H9 (cell line): ENCODE measurements around the gene NUP85. TPM values are rescaled to one million over a fixed set of nuclear protein-coding genes. Genes with fewer than 3 reads are reported as not detected.

Experiments
- DNase-seq: peaks from one replicate; pipeline ENCODE4 v3.0.0-alpha.2; 2017
- H2AFZ ChIP-seq: one replicate; pipeline ENCODE4 v1.6.1; 2013; ENCODE audit warnings: mild to moderate bottlenecking, low read length, control low read depth, moderate library complexity
- H2AK5ac ChIP-seq: 2 replicates; pipeline ENCODE4 v1.6.1; 2013; ENCODE audit warnings: low read length, control low read depth, mixed read lengths; ENCODE audit not compliant: insufficient read length
- H2BK120ac ChIP-seq: one replicate; pipeline ENCODE4 v1.6.1; 2013; ENCODE audit warnings: low read depth, mild to moderate bottlenecking, low read length, control low read depth, inconsistent platforms; ENCODE audit not compliant: poor library complexity, severe bottlenecking
- H2BK12ac ChIP-seq: 2 replicates; pipeline ENCODE4 v1.6.1; 2013; ENCODE audit warnings: low read length, control low read depth, mixed read lengths, low read depth; ENCODE audit not compliant: insufficient read length
- H2BK15ac ChIP-seq: 2 replicates; pipeline ENCODE4 v1.6.1; 2013; ENCODE audit warnings: low read depth, low read length, control low read depth
- H2BK20ac ChIP-seq: one replicate; pipeline ENCODE4 v1.6.1; 2013; ENCODE audit warnings: low read depth, mild to moderate bottlenecking, low read length, control low read depth, inconsistent platforms; ENCODE audit not compliant: poor library complexity, severe bottlenecking
- H2BK5ac ChIP-seq: 2 replicates; pipeline ENCODE4 v1.6.1; 2013; ENCODE audit warnings: low read length, control low read depth, mixed read lengths; ENCODE audit not compliant: insufficient read length
- H3K14ac ChIP-seq: 2 replicates; pipeline ENCODE4 v1.6.1; 2013; ENCODE audit warnings: low read length, control low read depth; ENCODE audit not compliant: insufficient read depth
- H3K18ac ChIP-seq: 2 replicates; pipeline ENCODE4 v1.6.1; 2013; ENCODE audit warnings: low read depth, mild to moderate bottlenecking, mixed read lengths, low read length, control low read depth; ENCODE audit not compliant: insufficient read length
- H3K23ac ChIP-seq: 2 replicates; pipeline ENCODE4 v1.6.1; 2013; ENCODE audit warnings: low read length, control low read depth, mixed read lengths, low read depth; ENCODE audit not compliant: insufficient read length
- H3K23me2 ChIP-seq: 2 replicates; pipeline ENCODE4 v1.6.1; 2013; ENCODE audit warnings: low read depth, mild to moderate bottlenecking, mixed read lengths, low read length, control low read depth; ENCODE audit not compliant: insufficient read length, poor library complexity, severe bottlenecking
- H3K27ac ChIP-seq: 2 replicates; pipeline ENCODE4 v1.5.1; 2013; ENCODE audit warnings: low read length, control low read depth, mixed read lengths, low read depth; ENCODE audit not compliant: insufficient read length
- H3K27me3 ChIP-seq: 2 replicates; pipeline ENCODE4 v1.6.1; 2013; ENCODE audit warnings: low read length, control low read depth, inconsistent platforms; ENCODE audit not compliant: insufficient read depth
- H3K4ac ChIP-seq: 2 replicates; pipeline ENCODE4 v1.6.1; 2013; ENCODE audit warnings: low read depth, mild to moderate bottlenecking, control low read depth, inconsistent platforms, low read length, moderate library complexity
- H3K4me1 ChIP-seq: 2 replicates; pipeline ENCODE4 v1.6.1; 2013; ENCODE audit warnings: low read length, control low read depth, inconsistent platforms; ENCODE audit not compliant: insufficient read depth
- H3K4me2 ChIP-seq: 2 replicates; pipeline ENCODE4 v1.6.1; 2013; ENCODE audit warnings: low read length, control low read depth, mixed read lengths; ENCODE audit not compliant: insufficient read length, insufficient read depth
- H3K56ac ChIP-seq: 2 replicates; pipeline ENCODE4 v1.6.1; 2013; ENCODE audit warnings: low read depth, mild to moderate bottlenecking, mixed read lengths, low read length, control low read depth; ENCODE audit not compliant: insufficient read length
- H3K79me1 ChIP-seq: 2 replicates; pipeline ENCODE4 v1.6.1; 2013; ENCODE audit warnings: low read depth, mild to moderate bottlenecking, moderate library complexity, low read length, control low read depth, inconsistent platforms; ENCODE audit not compliant: insufficient read depth, poor library complexity, severe bottlenecking
- H3K79me2 ChIP-seq: 2 replicates; pipeline ENCODE4 v1.6.1; 2013; ENCODE audit warnings: low read length, control low read depth, inconsistent platforms; ENCODE audit not compliant: insufficient read depth
- H3K9ac ChIP-seq: 2 replicates; pipeline ENCODE4 v1.6.1; 2013; ENCODE audit warnings: low read length, control low read depth, mixed read lengths; ENCODE audit not compliant: insufficient read length; ENCODE audit errors: extremely low read depth
- H3K9me3 ChIP-seq: one replicate; pipeline ENCODE4 v1.6.1; 2013; ENCODE audit warnings: low read depth, low read length, inconsistent platforms; ENCODE audit not compliant: control insufficient read depth
- H3T11ph ChIP-seq: one replicate; pipeline ENCODE4 v1.6.1; 2013; ENCODE audit warnings: mild to moderate bottlenecking, low read length, control low read depth, inconsistent platforms
- H4K20me1 ChIP-seq: one replicate; pipeline ENCODE4 v1.6.1; 2013; ENCODE audit not compliant: control insufficient read depth, insufficient read length, insufficient read depth
- H4K5ac ChIP-seq: 2 replicates; pipeline ENCODE4 v1.6.1; 2013; ENCODE audit warnings: low read depth, mild to moderate bottlenecking, mixed read lengths, low read length, control low read depth; ENCODE audit not compliant: insufficient read length
- H4K8ac ChIP-seq: replicated peaks from 2 replicates; pipeline ENCODE4 v1.6.1; 2013; ENCODE audit warnings: low read length, control low read depth, mixed read lengths, low read depth; ENCODE audit not compliant: insufficient read length
- H4K91ac ChIP-seq: 2 replicates; pipeline ENCODE4 v1.6.1; 2013; ENCODE audit warnings: low read depth, mild to moderate bottlenecking, moderate library complexity, mixed read lengths, low read length, control low read depth; ENCODE audit not compliant: insufficient read length
- H3K27ac Mint-ChIP-seq, 3 experiments: 2 replicates in 2 of 3; 3 replicates in 1 of 3; pipeline ENCODE4 v1.8.0; 2020 to 2021; ENCODE audit warnings: mixed read lengths in 3 of 3, mild to moderate bottlenecking in 1 of 3, moderate library complexity in 1 of 3
- H3K27me3 Mint-ChIP-seq: 2 replicates; pipeline ENCODE4 v1.8.0; 2021; ENCODE audit warnings: low read depth, mild to moderate bottlenecking, moderate library complexity, mixed read lengths
- H3K36me3 Mint-ChIP-seq, 3 experiments: 2 replicates in 2 of 3; 3 replicates in 1 of 3; pipeline ENCODE4 v1.8.0; 2020 to 2021; ENCODE audit warnings: low read depth in 3 of 3, mixed read lengths in 3 of 3; ENCODE audit not compliant: insufficient read depth in 1 of 3
- H3K4me1 Mint-ChIP-seq, 2 experiments: 2 replicates each; pipeline ENCODE4 v1.8.0; 2020; ENCODE audit warnings: mixed read lengths in 2 of 2
- H3K4me3 Mint-ChIP-seq, 2 experiments: 2 replicates in 1 of 2; 3 replicates in 1 of 2; pipeline ENCODE4 v1.8.0; 2020 to 2021; ENCODE audit warnings: mild to moderate bottlenecking in 2 of 2, mixed read lengths in 2 of 2, moderate library complexity in 1 of 2
- H3K9me3 Mint-ChIP-seq, 2 experiments: 2 replicates in 1 of 2; 3 replicates in 1 of 2; pipeline ENCODE4 v1.8.0; 2020; ENCODE audit warnings: mild to moderate bottlenecking in 2 of 2, mixed read lengths in 2 of 2, moderate library complexity in 1 of 2
- WGBS: extraction: QIAGEN DNeasy Blood & Tissue Kit; methylation state at CpG from one replicate; pipeline ENCODE4 v1.1.7; 2013; ENCODE audit warnings: missing lambda C conversion rate, low lambda C conversion rate, mixed read lengths; ENCODE audit not compliant: insufficient read length; ENCODE audit errors: extremely low coverage; 5-methylcytosine and 5-hydroxymethylcytosine counted together
- total RNA-seq: library from RNA; stranded (reverse); gene quantifications from 2 replicates; pipeline ENCODE4 v1.2.1, GENCODE V29; 2021
- TF ChIP-seq, protein P1 (sequence below): fragments of 200-600 bp; sonication (generic); conservative IDR thresholded peaks from 3 replicates; pipeline ENCODE4 v1.8.0; 2021; ENCODE audit warnings: antibody characterized with exemption, mild to moderate bottlenecking

The NUP85 gene
- total RNA-seq, 1 experiment from 2014 or later, result 145 TPM

GRCh38 chr17:75271233-75271954 is 65.9 kb downstream of the NUP85 start:
- H3K23ac ChIP-seq, result no peak overlapping the region
- no peak overlapping the region for H3K27ac Mint-ChIP-seq
- H3K56ac ChIP-seq, result no peak overlapping the region
- H4K20me1 ChIP-seq, result no peaks in the 10 kb centered on the region
- H3K9me3 Mint-ChIP-seq, result no peaks in the 10 kb centered on the region
- no peak overlapping the region for H2AFZ ChIP-seq
- H3K27ac ChIP-seq, result no peak overlapping the region
- H3T11ph ChIP-seq, result no peak overlapping the region
- WGBS, result no CpG with 5 or more reads among the region's 74 CpGs
- H3K4me1 ChIP-seq, result 0 out of 2 replicates have a peak, but pooled peaks cover 2% of the 10 kb centered on the region
- peaks cover 22% of the 10 kb centered on the region for H3K23me2 ChIP-seq
- H3K9ac ChIP-seq, result peak overlapping the region; percentile 66
- H3K4ac ChIP-seq, result no peak overlapping the region
- H4K5ac ChIP-seq, result no peak overlapping the region
- H3K27me3 Mint-ChIP-seq, result no peaks in the 10 kb centered on the region; the same call in 1 of the 2 replicates
- H4K91ac ChIP-seq, result no peak overlapping the region
- no peaks in the 10 kb centered on the region for H3K9me3 ChIP-seq
- H2BK12ac ChIP-seq, result no peak overlapping the region
- TF ChIP-seq, protein P1, sequence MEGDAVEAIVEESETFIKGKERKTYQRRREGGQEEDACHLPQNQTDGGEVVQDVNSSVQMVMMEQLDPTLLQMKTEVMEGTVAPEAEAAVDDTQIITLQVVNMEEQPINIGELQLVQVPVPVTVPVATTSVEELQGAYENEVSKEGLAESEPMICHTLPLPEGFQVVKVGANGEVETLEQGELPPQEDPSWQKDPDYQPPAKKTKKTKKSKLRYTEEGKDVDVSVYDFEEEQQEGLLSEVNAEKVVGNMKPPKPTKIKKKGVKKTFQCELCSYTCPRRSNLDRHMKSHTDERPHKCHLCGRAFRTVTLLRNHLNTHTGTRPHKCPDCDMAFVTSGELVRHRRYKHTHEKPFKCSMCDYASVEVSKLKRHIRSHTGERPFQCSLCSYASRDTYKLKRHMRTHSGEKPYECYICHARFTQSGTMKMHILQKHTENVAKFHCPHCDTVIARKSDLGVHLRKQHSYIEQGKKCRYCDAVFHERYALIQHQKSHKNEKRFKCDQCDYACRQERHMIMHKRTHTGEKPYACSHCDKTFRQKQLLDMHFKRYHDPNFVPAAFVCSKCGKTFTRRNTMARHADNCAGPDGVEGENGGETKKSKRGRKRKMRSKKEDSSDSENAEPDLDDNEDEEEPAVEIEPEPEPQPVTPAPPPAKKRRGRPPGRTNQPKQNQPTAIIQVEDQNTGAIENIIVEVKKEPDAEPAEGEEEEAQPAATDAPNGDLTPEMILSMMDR, result peak; percentile 72
- DNase-seq, result peak; percentile 79
- no peak overlapping the region for H3K18ac ChIP-seq
- H3K36me3 Mint-ChIP-seq, result peaks cover 0 to 33% (median 31%) of the 10 kb centered on the region in 3 experiments; a peak in 6 of 7 replicates
- no peaks in the 10 kb centered on the region for H3K79me2 ChIP-seq
- H3K4me1 Mint-ChIP-seq, result peaks cover 15 to 20% of the 10 kb centered on the region in 2 experiments
- no peak overlapping the region for H2BK120ac ChIP-seq
- H3K14ac ChIP-seq, result peak overlapping the region; percentile 72
- no peak overlapping the region for H4K8ac ChIP-seq
- no peak overlapping the region for H2BK5ac ChIP-seq
- no peaks in the 10 kb centered on the region for H3K79me1 ChIP-seq
- H2AK5ac ChIP-seq, result no peak overlapping the region
- no peak overlapping the region for H2BK15ac ChIP-seq
- H3K4me3 Mint-ChIP-seq, result peak overlapping the region; percentile 72 to 83
- no peak overlapping the region for H2BK20ac ChIP-seq
- H3K27me3 ChIP-seq, result no peaks in the 10 kb centered on the region
- H3K4me2 ChIP-seq, result peak overlapping the region; percentile 68
